Epidermal melanocyte (primary cell): Measurements from ENCODE around the gene IGBP1.
"Not testable (repeated sequence)": the region's sequence is repeated elsewhere in the genome, so short reads cannot be mapped to it uniquely, and the experiment has no call there.

Experiments
- DNase-seq: peaks from one replicate; pipeline ENCODE4 v3.0.0; 2011; ENCODE audit warnings: low spot score; ENCODE audit not compliant: insufficient read length

IGBP1 gene

DNA sequence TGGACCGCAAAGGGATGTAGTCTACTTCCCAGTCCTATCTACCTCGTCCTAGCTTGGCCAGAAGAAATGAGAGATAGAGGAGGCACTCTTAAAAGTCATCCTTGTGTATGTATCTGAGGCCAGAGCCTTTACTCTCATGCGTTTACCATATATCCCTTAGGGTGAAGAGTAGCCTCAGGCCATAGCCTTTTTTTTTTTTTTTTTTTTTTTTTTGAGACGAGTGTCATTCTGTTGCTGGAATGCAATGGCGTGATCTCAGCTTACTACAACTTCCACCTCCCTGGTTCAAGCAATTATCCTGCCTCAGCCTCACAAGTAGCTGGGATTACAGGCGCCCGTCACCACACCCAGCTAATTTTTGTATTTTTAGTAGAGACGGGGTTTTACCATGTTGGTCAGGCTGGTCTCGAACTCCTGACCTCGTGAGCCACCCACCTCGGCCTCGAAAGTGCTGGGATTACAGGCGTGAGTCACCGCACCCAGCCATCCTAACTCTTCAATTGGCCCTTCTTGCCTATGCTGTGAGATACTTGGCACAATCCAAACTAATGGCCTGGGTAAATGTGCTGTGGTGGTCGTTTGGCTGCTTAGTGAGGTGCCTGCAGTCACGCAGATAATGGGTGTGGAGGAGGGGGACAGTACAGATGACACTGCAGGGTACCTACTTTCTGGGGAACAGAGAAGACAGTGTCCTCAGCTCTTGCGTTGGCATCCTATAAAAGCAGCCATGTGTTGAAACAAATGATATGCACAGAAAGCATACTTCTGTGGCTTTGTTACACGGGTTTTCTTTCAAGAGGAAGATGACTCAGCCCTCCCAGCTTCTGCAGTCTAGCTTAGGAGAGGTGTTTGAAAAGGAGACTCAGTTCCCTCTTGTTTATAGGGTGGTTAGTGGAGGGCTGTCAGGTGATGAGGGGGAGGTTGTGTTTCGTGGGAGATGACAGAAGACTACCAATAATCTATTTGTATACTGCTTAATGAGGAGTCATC, 33.6 kb downstream of the IGBP1 start:
- DNase-seq, result no peak

DNA sequence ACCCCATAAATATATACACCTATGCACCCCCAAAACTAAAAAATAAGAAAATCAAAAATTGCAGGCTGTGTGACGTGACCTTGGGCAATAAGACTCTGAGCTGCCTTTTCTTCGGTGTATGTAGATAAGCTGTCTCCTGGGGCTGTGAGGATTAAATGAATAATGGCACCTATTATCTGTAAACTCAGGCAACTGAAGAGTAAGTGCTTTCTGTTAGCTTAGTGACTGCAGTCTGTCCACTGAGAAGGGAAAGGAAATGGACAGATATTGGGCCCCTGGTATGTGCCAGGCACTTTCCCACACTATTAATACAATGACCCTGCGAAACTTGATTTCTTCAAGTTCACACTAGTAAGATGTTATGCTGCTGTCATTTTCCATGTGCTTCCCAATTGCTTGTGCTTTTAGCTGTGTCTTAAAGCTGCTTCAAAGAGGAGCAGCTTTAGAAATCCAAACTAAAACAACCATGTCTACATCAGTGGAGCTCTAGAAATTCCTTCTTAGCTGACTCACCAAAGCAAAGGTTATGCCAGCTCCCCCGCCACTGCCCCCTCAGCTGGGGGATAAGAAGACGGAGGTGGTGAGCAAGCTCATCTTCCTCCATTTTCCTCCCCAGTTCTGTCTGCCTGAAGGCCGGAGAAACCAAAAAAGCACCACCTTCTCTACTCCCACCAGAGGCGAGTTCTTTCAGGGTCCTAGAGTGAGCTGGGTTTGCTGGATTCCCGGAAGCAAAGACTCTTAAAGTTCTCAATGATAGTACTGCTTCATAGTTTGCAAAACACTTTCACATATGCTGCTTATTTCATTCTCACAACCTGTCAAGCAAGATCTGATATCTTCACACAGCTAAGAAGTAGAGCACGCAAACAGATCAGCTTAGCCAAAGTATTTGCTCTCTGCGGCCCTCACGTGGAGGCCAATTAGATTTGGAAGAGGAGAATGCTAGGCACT, 35.3 kb downstream of the IGBP1 start:
- peak; percentile 40 for DNase-seq

GRCh38 chrX:70169281-70169680, 36.0 kb downstream of the IGBP1 start:
- DNase-seq, result no peak

DNA sequence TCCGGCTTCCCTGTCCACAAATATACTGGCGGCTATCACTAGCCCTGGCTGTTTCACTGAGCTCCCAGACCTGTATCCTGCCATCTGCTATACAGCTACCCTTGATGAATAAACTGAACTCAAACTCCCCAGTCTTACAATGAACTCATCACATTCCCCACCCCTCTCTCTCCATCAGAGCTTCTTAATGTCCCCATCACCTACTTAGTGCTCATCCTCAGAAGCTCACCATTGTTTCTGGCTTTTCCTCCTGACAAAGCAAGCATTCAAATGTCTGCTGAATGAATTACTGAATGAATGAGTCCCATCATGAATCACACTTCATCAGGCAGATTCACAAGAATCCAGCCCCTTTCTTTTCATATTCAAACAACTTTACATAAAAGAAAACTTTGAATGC, 38.4 kb downstream of the IGBP1 start:
- DNase-seq, result no peak

DNA sequence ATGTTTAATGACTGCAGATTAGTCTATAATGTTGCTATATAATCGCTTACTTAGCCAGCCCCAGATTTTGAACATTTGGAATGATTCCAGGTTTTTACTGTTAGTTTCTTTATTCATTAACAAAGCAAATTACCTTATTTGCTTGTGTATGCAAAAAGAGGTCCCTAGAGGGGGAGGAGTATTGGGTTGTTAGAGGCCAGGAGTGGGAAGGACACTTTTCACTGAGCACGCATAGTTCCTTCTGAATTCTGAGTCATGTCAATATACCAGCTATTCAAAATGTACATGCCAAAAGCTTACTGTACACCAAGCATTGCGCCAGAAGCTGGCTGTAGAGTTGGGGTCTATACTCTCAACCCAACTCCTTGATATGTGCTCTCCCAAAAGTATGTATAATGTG, 39.0 kb downstream of the IGBP1 start:
- no peak for DNase-seq

DNA sequence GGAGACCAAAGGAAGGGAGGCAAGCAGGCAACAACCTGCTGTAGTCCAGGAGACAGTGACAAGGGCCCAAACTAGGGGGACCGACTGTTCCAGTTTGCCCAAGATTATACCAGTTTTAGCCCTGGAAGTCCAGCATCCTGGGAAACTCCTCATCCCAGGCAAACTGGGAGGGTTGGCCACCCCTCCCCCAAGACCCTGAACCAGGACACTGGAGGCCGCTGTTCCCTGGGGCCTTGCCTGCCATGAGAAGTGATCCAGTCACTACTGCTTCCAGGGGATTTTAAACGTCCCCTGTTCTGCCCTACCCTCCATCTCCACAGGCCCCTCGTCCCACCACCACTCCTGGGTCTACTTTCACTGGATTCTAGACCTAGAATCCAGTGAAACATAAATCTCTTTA, 39.7 kb downstream of the IGBP1 start:
- no peak for DNase-seq

- DNase-seq, result no peak
Observed at GRCh38 chrX:70174754-70175153, 41.5 kb downstream of the IGBP1 start.

- DNase-seq, result no peak
Observed at GRCh38 chrX:70175338-70175737, 42.1 kb downstream of the IGBP1 start.

- no peak for DNase-seq
Observed at GRCh38 chrX:70176938-70177533, 43.8 kb downstream of the IGBP1 start, which contains the start of gene DGAT2L6. TSS of gene DGAT2L6 (plus strand) at chrX:70177483. CDS start at chrX:70177583, 100 bp downstream.

GRCh38 chrX:70183091-70183490, 49.8 kb downstream of the IGBP1 start:
- no peak for DNase-seq

GRCh38 chrX:70190225-70190624, 57.0 kb downstream of the IGBP1 start:
- DNase-seq, result no peak

DNA sequence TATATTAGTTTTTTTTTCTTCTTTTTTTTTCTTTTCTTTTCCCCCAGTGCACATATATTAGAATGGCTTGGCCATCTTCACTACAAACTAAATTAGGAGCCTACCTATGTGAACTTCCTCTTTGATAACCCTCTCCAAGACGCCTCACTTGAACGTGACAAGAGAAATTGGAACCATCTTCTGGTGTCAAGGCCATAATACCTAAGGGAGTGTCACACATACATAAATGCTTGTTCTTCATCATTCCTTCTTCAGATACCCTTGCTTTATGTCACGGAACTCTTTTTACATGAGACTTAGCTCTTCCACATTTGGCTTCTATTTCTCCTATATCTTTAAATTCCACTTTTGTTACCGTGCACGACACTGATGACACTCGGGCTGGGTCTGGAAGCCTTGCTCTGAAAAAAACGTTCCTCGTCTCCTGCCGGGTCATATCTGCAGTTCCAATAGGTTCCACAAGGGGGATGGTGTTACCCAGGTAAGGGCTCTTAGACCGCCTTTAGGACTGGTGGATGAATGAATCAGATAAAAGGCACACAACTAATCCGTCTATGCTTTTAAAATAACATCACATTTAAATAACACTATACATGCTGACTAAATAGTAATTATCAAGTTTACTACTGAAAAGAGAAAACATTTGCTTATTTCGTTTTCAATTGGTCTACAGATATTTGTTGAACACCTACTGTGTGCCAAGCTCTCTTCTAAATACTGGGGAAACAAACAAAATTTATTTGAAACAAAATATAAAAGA, 63.9 kb downstream of the IGBP1 start:
- no peak for DNase-seq

- DNase-seq, result no peak
Observed at GRCh38 chrX:70201732-70202131, 68.5 kb downstream of the IGBP1 start.

GRCh38 chrX:70208479-70208878, 75.2 kb downstream of the IGBP1 start:
- DNase-seq, result no peak

- DNase-seq, result not testable (repeated sequence)
Observed at GRCh38 chrX:70209570-70209969, 76.3 kb downstream of the IGBP1 start.
